ENCODE measurements around the gene TMEM165. TPM values are rescaled to one million over a fixed set of nuclear protein-coding genes. Genes with fewer than 3 reads are reported as not detected.

TMEM165 gene
- total RNA-seq, 1 experiment from 2014 or later: 79.1 TPM

DNA sequence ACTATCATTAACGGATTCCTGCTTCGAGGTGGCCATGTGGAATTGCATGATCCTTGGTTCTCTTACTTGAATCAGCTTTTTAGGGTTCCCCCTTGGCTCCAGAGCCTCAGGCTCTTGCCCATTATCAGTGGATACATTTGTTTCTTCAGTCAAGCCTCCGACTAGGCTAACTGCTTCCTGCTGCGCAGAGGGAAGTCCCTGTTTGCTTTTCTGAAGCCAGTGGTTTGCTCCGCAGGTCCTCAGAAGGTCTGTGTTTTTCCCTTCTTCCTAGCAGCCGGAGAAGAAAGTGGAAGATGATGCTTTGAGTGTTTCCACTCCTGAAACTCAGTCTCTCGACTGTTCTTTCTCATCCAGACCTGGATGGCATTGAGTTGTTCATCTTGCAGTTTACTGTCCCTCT is 29.1 kb upstream of the TMEM165 start:
- DNase-seq (ENCODE audit: extremely low read depth, low read depth): no peak

DNA sequence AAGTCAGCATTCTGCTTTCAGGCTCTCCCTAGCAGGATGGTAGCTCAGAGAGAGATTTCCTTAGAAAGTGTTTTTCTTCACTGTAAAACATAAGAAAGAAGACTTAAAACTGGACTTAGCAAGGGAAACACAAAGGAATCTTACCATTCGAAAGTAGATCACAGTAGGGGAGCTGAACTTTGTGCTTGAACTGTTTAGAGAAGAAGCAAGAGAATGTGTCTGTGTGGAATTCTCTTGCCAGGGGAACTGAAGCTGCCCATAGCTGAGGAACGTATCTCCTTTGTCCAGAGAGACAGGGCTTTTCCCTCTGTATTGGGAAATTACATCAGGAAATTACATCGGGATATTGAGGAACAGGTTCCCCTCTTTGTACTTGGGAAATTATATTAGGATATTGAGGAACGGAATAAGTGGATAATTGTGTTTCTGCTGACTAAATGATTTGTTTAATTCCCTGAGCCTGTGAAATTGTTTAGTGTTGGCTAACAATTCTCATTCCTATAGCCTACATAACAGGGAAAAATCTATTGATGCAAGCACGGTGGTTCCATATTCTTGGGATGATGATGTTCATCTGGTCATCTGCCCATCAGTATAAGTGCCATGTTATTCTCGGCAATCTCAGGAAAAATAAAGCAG is 28.6 kb upstream of the TMEM165 start:
- no peak for DNase-seq (ENCODE audit: extremely low read depth, low read depth)

DNA sequence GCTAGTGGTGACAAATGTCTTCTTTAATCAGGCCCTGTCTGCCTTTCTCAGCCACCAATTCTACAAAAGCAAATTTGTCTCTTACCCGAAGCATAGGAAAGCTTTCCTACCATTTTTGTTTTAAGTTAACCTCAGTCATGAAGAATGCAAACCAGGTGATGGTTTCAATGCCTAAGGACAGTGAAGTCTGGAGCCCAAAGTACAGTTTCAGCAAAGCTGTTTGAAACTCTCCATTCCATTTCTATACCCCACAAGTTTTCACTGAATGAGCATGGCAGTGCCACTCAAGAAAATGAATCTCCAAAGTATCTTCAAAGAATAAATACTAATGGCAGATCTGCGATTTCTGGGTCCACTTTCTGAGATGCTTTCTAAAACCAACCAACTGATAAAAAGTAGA is 25.8 kb upstream of the TMEM165 start:
- DNase-seq (ENCODE audit: extremely low read depth, low read depth): no peak

DNA sequence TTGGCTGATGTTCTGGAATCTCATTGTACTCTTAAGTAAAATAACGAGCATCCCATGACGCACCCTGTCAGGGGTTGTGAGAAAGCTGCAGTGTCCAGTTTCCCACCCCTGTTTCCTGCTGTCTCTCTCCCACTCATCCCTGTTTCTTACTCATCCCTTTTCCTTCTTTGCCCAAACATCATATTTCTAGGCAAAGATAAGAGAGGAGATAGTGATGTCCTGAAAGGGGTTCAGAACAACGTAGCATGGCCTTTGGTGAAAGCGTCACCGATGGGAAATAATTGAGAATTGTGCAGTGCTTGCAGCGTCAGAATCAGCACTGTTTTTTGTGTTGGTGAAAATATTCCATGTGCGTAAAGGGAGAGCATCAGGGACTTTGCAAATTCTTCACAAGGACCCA is 23.5 kb upstream of the TMEM165 start:
- no peak for DNase-seq (ENCODE audit: extremely low read depth, low read depth)

DNA sequence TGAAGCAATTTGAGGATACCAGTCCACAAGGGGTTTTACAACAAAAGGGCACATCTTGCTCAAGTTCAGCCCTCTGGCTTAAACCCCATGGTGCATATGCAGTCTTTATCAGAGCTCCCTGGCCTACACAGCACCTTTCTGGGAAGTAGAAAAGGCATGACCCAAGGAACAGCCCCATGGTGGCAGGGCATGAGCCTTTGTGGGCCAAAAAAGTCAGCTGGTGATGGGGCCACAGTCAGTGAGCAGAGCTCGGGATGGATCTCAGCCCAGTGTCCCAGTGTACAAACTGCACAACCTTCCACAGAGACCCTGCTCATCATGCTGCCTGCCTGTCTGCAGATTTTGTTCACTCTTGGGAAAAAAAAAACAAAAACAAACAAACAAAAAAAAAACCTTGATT is 22.3 kb upstream of the TMEM165 start:
- no peak for DNase-seq (ENCODE audit: extremely low read depth, low read depth)

DNA sequence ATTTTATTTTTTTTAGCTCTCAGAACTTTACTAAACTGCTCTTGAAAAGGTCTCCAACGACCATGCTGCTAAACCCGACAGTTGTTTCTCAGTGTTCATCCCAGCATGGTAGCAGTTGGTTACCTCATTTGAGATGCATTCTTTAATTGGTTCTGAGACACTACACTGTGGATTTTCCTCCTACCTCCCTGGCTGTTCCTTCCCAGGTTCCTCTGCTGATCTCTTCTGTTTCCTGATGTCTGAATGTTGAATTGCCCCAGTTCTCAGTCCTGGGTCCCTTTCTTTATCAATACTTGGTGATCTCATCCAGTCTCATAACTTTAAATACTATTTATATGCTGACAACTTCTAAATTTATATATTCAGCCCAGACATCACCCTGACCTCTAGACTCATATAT is 19.1 kb upstream of the TMEM165 start:
- no peak for DNase-seq (ENCODE audit: extremely low read depth, low read depth)

DNA sequence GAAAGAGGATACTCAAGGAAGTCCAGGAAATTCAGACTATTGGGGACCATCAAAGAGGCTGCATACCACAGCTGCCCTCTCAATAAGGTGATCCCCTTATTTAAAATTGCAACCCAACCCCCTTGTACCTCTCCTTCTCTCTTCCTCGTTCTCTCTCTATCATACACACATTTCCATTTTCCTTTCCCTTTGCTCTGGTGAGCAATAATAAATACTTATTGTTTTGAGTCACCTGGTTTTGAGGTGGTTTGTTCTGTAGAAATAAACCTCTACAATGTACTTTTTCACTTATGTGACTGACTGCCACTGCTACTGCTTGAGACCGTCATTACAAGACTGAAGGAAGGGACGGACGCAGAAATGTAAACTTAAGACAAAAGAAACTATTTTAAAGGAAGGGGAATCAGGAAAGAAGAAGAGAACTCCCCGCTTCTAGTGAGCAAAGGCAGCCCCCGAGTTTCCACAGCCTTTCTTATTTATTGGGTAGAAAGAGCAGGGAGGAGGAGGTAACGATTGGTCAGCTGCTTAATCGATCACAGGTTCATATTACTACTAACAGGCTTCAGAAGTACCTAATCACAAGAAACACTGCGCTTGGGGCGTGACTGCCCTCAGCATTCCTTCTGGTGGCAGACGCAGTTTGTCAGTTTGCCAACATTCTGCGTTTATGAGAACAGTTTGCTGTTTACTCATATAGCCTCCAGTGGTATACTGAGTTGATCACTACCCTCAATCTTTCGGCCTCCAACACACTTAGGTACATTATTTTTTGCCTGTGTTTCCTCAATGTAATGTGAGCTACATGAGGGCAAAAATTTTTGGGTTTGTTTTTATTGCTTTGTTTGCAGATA is 16.9 kb upstream of the TMEM165 start:
- peak; percentile 58 for DNase-seq (ENCODE audit: extremely low read depth, low read depth)

DNA sequence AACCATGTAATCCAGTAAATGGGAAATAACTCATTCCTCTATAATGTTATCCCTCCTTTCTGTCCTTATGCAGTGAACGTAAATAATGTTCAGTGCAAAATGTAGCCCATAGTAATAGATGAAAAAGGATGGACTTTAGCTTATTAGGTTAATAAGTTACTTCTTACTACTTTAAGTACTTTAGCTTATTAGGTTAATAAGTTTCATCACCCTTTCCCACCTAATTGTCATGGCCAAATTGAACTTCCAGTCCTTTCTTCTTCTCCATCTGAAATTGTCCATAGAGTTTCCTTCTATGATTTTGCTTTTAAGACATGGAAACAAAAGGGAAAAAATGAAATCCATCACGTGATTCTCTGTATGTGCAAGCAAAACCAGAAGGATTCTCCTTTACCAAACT is 15.2 kb upstream of the TMEM165 start:
- DNase-seq (ENCODE audit: extremely low read depth, low read depth): no peak

DNA sequence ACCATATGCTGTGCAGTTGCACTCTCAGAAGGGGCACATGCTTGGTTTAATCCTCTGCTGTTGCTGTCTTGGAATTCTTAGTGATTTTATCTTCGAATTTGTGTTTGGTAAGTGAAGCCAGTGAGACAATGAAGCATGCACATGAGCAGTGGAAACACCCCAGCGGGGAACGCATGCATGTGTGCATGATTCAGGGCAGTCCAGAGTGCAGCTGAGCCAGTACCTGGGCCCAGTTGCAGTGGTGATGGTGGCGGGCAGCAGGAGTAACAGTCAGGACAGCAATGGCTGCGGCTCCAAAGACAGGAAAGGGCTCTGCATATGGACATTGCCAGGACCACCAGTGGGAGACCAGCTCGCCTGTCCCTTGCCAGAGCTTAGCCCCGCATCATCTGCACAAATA is 14.3 kb upstream of the TMEM165 start:
- DNase-seq (ENCODE audit: extremely low read depth, low read depth): no peak

DNA sequence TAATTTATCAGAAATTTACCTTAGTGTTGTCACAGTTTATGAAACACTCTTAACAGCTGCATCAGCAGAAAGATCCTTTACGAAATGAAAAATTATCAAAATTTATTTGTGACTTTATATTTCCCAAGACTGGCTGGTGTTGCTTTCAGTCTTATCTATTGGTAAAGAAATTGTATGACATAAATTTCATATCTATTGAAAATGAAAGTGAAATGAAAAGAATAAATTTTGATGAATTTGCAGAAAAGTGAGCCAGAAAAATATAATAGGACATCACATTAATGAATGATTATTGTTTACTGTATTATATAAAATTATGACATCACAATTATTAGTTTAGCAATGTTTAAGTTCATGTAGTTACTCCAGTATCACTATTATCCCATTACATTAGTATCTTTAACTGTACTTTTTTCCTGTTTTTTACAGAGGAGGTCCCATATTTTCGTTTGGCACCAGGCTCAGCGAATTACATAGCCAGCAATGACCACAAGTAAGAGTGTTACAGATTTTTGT is 13.2 kb upstream of the TMEM165 start:
- no peak for DNase-seq (ENCODE audit: extremely low read depth, low read depth)

DNA sequence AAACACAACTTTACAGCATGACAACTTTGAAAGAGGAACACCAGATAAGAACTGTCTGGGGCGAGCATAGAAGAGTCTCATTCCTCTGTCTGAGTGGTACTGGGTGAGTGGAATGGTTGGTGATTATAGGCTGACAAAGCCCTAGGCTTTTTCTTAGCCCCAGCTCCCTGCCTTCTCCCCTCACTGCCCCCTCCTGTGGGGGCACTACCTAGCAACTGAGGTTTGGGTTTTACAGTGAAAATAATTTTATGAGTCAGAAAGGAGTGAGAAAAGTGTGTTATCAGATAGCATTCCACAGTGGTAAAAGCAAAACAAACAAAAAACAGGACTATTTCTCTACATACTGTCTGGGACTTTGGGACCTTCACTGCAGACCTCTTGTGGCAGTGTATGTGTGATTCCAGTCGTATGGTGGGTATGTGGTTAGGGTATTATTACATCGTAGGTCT is 10.5 kb upstream of the TMEM165 start:
- no peak for DNase-seq (ENCODE audit: extremely low read depth, low read depth)

DNA sequence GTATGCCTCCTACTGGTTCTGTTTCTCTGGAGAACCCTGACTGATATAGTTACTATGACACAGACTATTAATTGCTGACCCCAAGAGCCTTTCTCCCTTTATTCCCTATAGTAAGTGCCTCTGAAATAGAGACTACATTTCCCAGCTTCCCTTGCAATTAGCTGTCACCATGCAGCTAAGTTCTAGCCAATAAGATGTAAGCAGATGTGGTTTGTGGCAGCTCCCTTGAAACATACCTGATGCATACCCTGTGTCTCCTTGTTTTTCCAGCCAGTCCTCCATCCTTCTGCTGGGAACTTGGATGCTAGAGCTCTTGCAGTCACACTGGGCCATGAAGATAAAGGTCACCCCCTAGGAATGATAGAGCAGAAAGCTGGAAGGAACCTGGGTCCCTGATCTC is 9.7 kb upstream of the TMEM165 start:
- DNase-seq (ENCODE audit: extremely low read depth, low read depth): no peak

DNA sequence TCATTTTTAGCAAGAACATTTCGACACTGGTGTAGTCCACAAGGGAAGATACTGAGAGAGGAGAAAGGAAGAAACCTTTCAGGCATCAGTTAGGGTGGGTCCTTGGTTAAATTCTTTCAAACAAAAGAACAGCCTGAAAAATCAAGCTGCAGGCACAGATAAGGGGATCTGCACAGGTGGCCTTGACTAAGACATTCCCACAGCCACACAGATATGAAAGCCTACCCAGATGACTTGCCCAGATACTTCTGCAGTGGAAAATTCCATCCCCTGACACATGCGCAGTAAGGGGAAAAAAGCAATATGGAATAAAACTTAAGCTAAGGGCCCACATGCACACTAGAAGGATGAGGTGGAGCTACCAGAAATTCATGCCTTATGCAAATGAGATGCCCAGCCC is 8.9 kb upstream of the TMEM165 start:
- no peak for DNase-seq (ENCODE audit: extremely low read depth, low read depth)

DNA sequence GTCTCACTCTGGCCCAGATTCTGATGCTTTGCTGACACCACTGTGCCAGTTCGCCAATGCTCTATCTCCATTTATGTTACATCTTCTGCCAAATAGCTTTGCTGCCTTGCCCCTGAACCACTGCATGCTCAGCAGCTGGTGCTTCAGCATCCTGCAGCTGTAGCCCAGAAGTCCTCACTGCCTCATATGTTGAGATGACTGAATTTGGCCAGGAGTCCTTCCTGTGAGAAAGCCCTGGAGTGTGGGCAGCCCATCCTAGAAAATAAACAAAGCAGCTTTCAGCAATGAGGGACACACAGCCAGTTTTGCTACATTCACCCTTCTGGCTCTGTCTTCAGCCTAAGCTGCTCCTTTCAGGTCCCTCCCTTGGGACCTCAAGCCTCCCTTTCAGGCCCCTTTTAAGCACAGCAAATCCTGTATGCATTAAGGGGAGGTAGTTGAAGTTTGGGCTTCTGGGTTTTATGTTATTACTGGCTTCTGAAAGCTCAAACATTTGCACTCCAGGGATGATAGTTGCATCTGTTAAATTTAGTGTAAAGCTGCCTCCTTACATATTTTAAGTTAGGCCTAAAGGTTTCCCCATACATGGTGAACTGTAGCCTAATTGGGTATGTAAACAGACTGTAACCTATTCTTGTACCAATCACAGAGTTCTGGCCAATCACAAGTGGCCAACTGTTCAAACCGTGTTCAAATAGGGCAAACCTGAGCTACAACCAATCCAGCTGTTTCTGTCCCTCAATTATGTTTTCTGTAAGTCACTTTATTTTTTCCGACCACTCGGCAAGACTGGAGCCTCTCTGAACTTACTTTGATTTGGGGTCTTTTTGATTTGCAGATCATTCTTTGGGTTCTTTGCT is 2.1 kb upstream of the TMEM165 start:
- DNase-seq (ENCODE audit: extremely low read depth, low read depth): peak; percentile 48

DNA sequence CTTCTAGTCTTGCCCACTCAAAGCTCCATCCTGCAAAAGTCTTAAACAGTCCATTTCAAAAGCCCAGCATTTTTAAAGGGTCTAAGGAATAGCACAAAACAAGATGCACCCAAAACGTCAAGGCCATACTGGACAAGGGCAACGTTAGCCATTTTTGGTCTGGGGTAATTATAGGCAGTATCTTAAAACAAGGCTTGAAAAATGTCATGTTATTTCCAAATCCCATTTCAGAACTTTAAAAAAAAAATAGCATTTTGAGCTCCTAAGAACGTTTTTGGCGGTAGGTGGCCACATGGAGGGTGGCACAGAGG is 584 bp upstream of the TMEM165 start:
- no peak for DNase-seq (ENCODE audit: extremely low read depth, low read depth)

DNA sequence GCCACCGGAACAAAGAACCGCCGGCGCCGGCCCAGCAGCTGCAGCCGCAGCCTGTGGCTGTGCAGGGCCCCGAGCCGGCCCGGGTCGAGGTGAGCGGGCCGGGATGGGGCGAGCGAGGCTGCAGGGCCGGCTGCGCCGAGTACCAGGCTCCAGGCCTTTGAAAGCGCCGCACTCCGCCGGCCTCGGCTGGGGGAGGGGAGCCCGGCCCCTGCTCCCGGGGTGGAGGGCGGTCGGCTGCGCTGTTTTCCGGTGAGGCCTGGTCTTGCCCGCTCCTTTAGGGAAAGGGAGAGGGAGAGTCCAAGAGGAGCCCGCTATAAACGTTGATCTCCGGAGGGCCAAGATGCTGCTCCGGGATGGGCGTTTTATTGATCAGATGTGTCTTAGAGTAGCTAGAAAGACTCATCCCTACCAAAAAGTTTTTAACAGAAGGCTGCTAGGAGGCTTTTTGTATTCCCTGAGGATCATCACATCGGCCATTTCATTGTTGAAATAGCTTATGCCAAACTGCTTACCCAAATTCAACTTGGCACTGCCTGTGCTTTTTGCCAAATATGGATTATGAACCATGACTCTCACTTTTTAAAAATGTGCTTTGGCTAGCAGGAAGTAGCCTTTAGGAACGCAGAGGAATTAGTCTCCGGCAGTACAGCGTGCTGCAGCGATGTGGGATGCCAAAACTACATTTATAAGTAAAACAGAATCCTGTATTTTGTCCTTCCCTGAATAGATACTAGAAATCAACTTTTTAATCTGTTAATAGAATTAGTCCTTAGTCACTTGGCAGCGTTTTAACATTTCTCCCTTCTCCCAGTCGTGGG is 760 bp downstream of the TMEM165 start:
- DNase-seq (ENCODE audit: extremely low read depth, low read depth): no peak

DNA sequence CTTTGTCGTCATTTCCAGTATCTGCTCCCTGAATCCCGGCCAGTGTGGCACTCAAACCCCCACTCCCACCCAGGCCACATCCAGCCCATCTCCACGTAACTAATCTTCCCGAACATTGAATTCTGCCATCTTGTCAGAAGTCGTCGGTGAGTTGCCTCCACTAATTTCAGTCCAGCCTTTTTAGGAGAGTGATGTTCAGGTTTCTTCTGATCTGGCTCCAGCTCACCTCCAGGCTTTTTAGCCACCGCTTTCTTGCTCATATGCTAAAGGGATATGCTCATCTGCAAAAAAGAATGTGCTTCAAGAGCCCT is 1.3 kb downstream of the TMEM165 start:
- no peak for DNase-seq (ENCODE audit: extremely low read depth, low read depth)

DNA sequence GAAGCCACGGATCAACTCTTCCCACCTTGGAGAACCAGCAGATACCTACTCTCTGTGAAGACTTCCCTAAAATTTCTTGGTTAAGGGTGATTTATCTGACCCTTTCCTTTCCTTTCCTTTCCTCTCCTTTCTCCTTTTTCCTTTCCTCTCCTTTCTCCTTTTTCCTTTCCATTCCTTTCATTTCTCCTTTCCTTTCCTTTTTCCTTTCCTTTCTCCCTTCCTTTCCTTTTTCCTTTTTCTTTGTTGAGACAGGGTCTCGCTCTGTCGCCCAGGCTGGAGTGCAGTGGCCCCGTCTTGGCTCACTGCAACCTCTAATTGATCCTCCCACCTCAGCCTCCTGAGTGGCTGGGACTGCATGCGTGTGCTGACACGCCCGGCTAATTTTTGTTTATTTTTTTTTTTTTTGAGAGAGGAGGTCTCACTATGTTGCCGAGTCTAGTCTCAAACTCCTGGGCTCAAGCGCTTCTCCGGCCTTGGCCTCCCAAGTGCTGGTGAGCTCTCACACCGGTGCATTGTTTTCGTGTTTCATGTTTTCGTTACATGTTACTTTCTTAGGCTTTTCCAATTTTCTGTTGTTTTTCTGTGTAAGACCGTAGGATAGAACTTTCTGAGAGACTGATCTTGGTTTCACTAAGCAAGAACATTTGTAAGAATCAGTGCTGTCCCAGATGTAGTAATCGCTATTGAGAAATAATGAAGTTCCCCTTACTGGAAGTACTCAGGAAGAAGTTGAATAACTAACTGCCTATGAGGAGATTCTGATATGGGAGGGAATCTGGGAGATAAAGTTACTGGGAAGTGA is 2.0 kb downstream of the TMEM165 start:
- no peak for DNase-seq (ENCODE audit: extremely low read depth, low read depth)

DNA sequence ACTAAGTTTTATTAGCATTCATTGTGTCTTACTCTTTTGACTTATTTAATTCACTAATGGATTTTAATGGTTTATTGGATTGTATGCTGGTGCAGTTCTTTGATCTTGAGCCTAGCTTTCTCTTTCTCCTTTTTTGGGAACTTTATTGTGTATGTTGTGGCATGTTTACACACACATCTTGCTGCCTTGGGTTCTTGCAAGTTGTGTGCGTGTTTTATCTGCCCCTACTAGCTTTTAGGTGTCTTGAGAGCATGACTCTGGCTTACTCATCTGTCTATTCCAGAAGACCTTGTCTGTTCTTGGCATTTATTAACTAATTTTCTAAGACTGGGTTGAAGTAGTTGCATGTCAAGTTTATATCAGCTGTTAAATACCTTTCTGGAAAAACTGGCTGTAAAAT is 2.7 kb downstream of the TMEM165 start:
- no peak for DNase-seq (ENCODE audit: extremely low read depth, low read depth)

DNA sequence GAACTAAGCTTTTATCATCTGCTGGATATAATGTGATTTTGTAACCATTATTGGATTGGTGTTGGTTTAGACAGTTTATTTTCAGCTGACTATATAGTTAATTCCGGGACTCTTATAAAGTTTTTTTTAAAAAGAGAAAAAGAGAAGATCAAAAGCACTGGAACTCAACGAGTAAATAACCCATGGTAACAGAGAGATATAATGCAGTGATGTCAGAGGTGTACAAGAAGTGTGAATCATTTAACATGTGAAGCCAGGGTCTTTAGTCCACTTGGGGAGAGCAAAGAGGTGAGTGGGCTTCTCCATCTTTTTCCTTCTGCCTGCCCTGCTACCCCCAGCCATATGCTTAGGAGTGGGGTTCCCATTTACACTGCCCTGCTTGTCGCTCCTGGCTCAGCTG is 3.2 kb downstream of the TMEM165 start:
- no peak for DNase-seq (ENCODE audit: extremely low read depth, low read depth)

All from NCI-H460 (cell line).